Smooth muscle cell (in vitro differentiated cells): ENCODE data around the gene ZNF700. TPM values are rescaled to one million over a fixed set of nuclear protein-coding genes. Genes with fewer than 3 reads are reported as not detected.

Experiments used
- DNase-seq: peaks from one replicate; lab custom pipeline; 2025; ENCODE audit not compliant: unreplicated experiment; lab: John Stamatoyannopoulos, UW
- H2AFZ ChIP-seq: fragments of 200-600 bp; sonication (generic); 2 replicates; pipeline ENCODE4 v1.6.0; 2016; ENCODE audit warnings: antibody characterized with exemption, low read depth, mild to moderate bottlenecking
- H3F3A ChIP-seq: fragments of 200-600 bp; sonication (generic); 2 replicates; pipeline ENCODE4 v1.6.0; 2017; ENCODE audit warnings: antibody characterized with exemption, low read depth
- H3K27ac ChIP-seq: fragments of 200-600 bp; sonication (generic); 2 replicates; pipeline ENCODE4 v1.5.1; 2016; ENCODE audit warnings: low read depth, mild to moderate bottlenecking
- H3K27me3 ChIP-seq: fragments of 200-600 bp; sonication (generic); 2 replicates; pipeline ENCODE4 v1.6.1; 2016; ENCODE audit warnings: low read depth, mild to moderate bottlenecking
- H3K36me3 ChIP-seq: fragments of 200-600 bp; sonication (generic); 2 replicates; pipeline ENCODE4 v1.5.1; 2016; ENCODE audit warnings: low read depth
- H3K4me1 ChIP-seq: fragments of 200-600 bp; sonication (generic); 2 replicates; pipeline ENCODE4 v1.5.1; 2016; ENCODE audit warnings: low read depth
- H3K4me2 ChIP-seq: fragments of 200-600 bp; sonication (generic); 2 replicates; pipeline ENCODE4 v1.6.0; 2016; ENCODE audit warnings: mild to moderate bottlenecking
- H3K4me3 ChIP-seq: fragments of 200-600 bp; sonication (generic); 2 replicates; pipeline ENCODE4 v1.5.1; 2016; ENCODE audit warnings: mild to moderate bottlenecking
- H3K79me2 ChIP-seq: fragments of 200-600 bp; sonication (generic); 2 replicates; pipeline ENCODE4 v1.6.0; 2016; ENCODE audit warnings: low read depth, mild to moderate bottlenecking
- H3K9ac ChIP-seq: fragments of 200-600 bp; sonication (generic); 2 replicates; pipeline ENCODE4 v1.6.0; 2016; ENCODE audit warnings: low read depth
- H3K9me3 ChIP-seq: fragments of 200-600 bp; sonication (generic); replicated peaks from 2 replicates; pipeline ENCODE4 v1.5.1; 2016; ENCODE audit warnings: low read depth
- H4K20me1 ChIP-seq: fragments of 200-600 bp; sonication (generic); 2 replicates; pipeline ENCODE4 v1.6.0; 2016; ENCODE audit warnings: low read depth
- CTCF ChIP-seq: fragments of 200-600 bp; sonication (generic); IDR thresholded peaks from 2 replicates; pipeline ENCODE4 v1.5.1; 2017; ENCODE audit warnings: borderline replicate concordance, mild to moderate bottlenecking, antibody characterized with exemption; ENCODE audit not compliant: insufficient read depth, poor library complexity, severe bottlenecking
- WGBS: methylation state at CpG from one replicate; pipeline ENCODE4 v1.1.7; 2016; ENCODE audit warnings: low lambda C conversion rate; 5-methylcytosine and 5-hydroxymethylcytosine counted together
- polyA plus RNA-seq: library from polyadenylated mRNA; unstranded; fragments of >200 nt; fragmentation: Nextera tagmentation; extraction: Ambion mirVana; gene quantifications from 2 replicates; pipeline ENCODE4 v1.2.1, GENCODE V29; 2016
- total RNA-seq: library from RNA; depleted of rRNA; stranded (reverse); fragments of >200 nt; gene quantifications from 2 replicates; pipeline ENCODE4 v1.2.3, GENCODE V29; 2014

Gene ZNF700
- total and polyA plus RNA-seq, 2 experiments from 2014 or later = 1.2 to 8.3 TPM

DNA sequence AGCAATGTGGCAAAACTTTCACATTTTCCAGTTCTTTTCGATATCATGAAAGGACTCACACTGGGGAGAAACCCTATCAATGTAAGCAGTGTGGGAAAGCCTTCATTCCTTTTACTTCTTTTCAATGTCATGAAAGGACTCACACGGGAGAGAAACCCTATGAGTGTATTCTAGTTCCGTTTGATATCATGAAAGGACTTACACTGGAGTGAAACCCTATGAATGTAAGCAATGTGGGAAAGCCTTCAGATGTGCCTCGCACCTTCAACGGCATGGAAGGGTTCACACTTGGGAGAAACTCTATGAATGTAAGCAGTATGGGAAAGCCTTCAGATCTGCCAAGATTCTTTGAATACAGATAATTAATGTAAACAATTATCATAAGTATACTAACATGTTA, 25.4 kb downstream of the ZNF700 start:
- Histone ChIP-seq H3F3A (peaks cover 21% of the 10 kb centered on the region), H3K36me3 (peaks cover 67% of the 10 kb centered on the region)

GRCh38 chr19:11963566-11964355, 38.9 kb downstream of the ZNF700 start:
- Histone ChIP-seq H3F3A (no peaks in the 10 kb centered on the region), H3K27me3 (no peaks in the 10 kb centered on the region), H4K20me1 (no peaks in the 10 kb centered on the region), H3K79me2 (no peaks in the 10 kb centered on the region), H3K4me2 (peak overlapping the region; percentile 91), H3K9me3 (no peaks in the 10 kb centered on the region), H3K27ac (no peak overlapping the region), H3K9ac (no peak overlapping the region), H3K4me3 (no peak overlapping the region), H3K4me1 (peaks cover 6% of the 10 kb centered on the region), H3K36me3 (no peaks in the 10 kb centered on the region), H2AFZ (no peak overlapping the region)
- TF ChIP-seq CTCF = peak; percentile 77
- WGBS = 37% methylated on average over 26 of the region's 26 CpGs
- DNase-seq = peak; percentile 19

More for the DNA sequence above, 25.4 kb downstream of the ZNF700 start:
- no peak overlapping the region for H3K9ac ChIP-seq
- peaks cover 78% of the 10 kb centered on the region for H3K9me3 ChIP-seq
- H3K27ac ChIP-seq = no peak overlapping the region
- WGBS = 97% methylated on average over 5 of the region's 5 CpGs
- no peak overlapping the region for H3K4me2 ChIP-seq
- no peak overlapping the region for H2AFZ ChIP-seq
- H3K4me3 ChIP-seq = peak overlapping the region; percentile 24
- H3K27me3 ChIP-seq = no peaks in the 10 kb centered on the region
- DNase-seq = no peak
- H4K20me1 ChIP-seq = no peaks in the 10 kb centered on the region
- no peaks in the 10 kb centered on the region for H3K79me2 ChIP-seq
- H3K4me1 ChIP-seq = no peaks in the 10 kb centered on the region
- TF ChIP-seq CTCF = no peak

GRCh38 chr19:11964496-11964857, 39.6 kb downstream of the ZNF700 start:
- Histone ChIP-seq H3K9ac (no peak overlapping the region), H3K27ac (no peak overlapping the region)

More at GRCh38 chr19:11964496-11964857, 39.6 kb downstream of the ZNF700 start:
- no peaks in the 10 kb centered on the region for H4K20me1 ChIP-seq
- peak overlapping the region; percentile 88 for H2AFZ ChIP-seq
- H3K79me2 ChIP-seq = no peaks in the 10 kb centered on the region
- TF ChIP-seq CTCF = no peak
- peak overlapping the region; percentile 69 for H3K4me3 ChIP-seq
- H3F3A ChIP-seq = no peaks in the 10 kb centered on the region
- H3K4me2 ChIP-seq = peak overlapping the region; percentile 91
- no peaks in the 10 kb centered on the region for H3K27me3 ChIP-seq
- H3K9me3 ChIP-seq = no peaks in the 10 kb centered on the region
- H3K36me3 ChIP-seq = no peaks in the 10 kb centered on the region
- 7% methylated on average over 8 of the region's 8 CpGs for WGBS
- H3K4me1 ChIP-seq = peaks cover 6% of the 10 kb centered on the region
- DNase-seq = no peak
